KMS-11 (cell line): Measurements from ENCODE around the gene LONP2.
"Not testable (repeated sequence)": the region's sequence is repeated elsewhere in the genome, so short reads cannot be mapped to it uniquely, and the experiment has no call there.

Experiments used
- H2AFZ ChIP-seq: fragments of 200-600 bp; sonication (generic); 2 replicates; pipeline ENCODE4 v1.6.1; 2016; ENCODE audit warnings: antibody characterized with exemption, mixed run types, low read depth
- H3K27ac ChIP-seq: fragments of 200-600 bp; sonication (generic); 2 replicates; pipeline ENCODE4 v1.6.1; 2016; ENCODE audit warnings: mild to moderate bottlenecking, mixed run types
- H3K27me3 ChIP-seq: fragments of 200-600 bp; sonication (generic); 2 replicates; pipeline ENCODE4 v1.6.1; 2017; ENCODE audit warnings: mild to moderate bottlenecking, low read depth, mixed run types, moderate library complexity; ENCODE audit not compliant: insufficient read depth
- H3K36me3 ChIP-seq: fragments of 200-600 bp; sonication (generic); 2 replicates; pipeline ENCODE4 v1.6.1; 2017; ENCODE audit warnings: mild to moderate bottlenecking, mixed run types; ENCODE audit not compliant: insufficient read depth
- H3K4me1 ChIP-seq: fragments of 200-600 bp; sonication (generic); 2 replicates; pipeline ENCODE4 v1.6.1; 2016; ENCODE audit warnings: mild to moderate bottlenecking, low read depth, mixed run types; ENCODE audit not compliant: poor library complexity, severe bottlenecking
- H3K4me2 ChIP-seq: fragments of 200-600 bp; sonication (generic); 2 replicates; pipeline ENCODE4 v1.7.0; 2016; ENCODE audit warnings: mild to moderate bottlenecking, mixed run types
- H3K4me3 ChIP-seq: fragments of 200-600 bp; sonication (generic); IDR thresholded peaks from 2 replicates; pipeline ENCODE4 v1.6.1; 2017; ENCODE audit warnings: low read depth, low read length, mixed read lengths; ENCODE audit not compliant: insufficient read depth
- H3K79me2 ChIP-seq: fragments of 200-600 bp; sonication (generic); 2 replicates; pipeline ENCODE4 v1.6.1; 2016; ENCODE audit warnings: low read depth, mixed run types; ENCODE audit not compliant: insufficient read depth
- H3K9ac ChIP-seq: fragments of 200-600 bp; sonication (generic); 2 replicates; pipeline ENCODE4 v1.6.1; 2016; ENCODE audit warnings: mild to moderate bottlenecking, mixed run types
- H4K20me1 ChIP-seq: fragments of 200-600 bp; sonication (generic); 2 replicates; pipeline ENCODE4 v1.6.1; 2016; ENCODE audit warnings: mild to moderate bottlenecking, mixed run types; ENCODE audit not compliant: insufficient read depth
- TF ChIP-seq, protein P1 (sequence below): fragments of 200-600 bp; sonication (generic); conservative IDR thresholded peaks from 2 replicates; pipeline ENCODE4 v1.6.1; 2017; ENCODE audit warnings: low read depth, mild to moderate bottlenecking, antibody characterized with exemption, low read length, moderate library complexity, mixed read lengths

The LONP2 gene

DNA sequence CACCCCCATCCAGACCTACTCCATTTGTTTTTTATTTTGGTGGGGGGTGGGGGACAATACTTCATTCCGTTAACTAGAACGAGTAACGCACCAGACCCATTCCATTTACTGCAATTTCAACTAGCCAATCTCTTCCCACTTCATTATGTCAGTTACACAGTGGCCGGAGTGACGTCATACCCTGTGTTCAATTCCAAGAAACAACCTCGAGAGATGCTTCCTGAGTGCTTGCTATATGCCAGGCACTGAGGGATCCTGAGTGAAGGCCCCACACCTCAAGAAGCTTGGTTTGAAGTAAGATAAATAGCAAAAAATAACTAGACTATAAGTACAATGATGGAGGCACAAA lies 150.2 kb downstream of the LONP2 start:
- no peaks in the 10 kb centered on the region for H3K36me3 ChIP-seq
- no peaks in the 10 kb centered on the region for H3K4me1 ChIP-seq
- no peak overlapping the region for H3K4me2 ChIP-seq
- H3K27me3 ChIP-seq = no peaks in the 10 kb centered on the region
- H2AFZ ChIP-seq = no peak overlapping the region
- H4K20me1 ChIP-seq = no peaks in the 10 kb centered on the region
- no peak overlapping the region for H3K4me3 ChIP-seq
- no peaks in the 10 kb centered on the region for H3K79me2 ChIP-seq
- TF ChIP-seq, protein P1, sequence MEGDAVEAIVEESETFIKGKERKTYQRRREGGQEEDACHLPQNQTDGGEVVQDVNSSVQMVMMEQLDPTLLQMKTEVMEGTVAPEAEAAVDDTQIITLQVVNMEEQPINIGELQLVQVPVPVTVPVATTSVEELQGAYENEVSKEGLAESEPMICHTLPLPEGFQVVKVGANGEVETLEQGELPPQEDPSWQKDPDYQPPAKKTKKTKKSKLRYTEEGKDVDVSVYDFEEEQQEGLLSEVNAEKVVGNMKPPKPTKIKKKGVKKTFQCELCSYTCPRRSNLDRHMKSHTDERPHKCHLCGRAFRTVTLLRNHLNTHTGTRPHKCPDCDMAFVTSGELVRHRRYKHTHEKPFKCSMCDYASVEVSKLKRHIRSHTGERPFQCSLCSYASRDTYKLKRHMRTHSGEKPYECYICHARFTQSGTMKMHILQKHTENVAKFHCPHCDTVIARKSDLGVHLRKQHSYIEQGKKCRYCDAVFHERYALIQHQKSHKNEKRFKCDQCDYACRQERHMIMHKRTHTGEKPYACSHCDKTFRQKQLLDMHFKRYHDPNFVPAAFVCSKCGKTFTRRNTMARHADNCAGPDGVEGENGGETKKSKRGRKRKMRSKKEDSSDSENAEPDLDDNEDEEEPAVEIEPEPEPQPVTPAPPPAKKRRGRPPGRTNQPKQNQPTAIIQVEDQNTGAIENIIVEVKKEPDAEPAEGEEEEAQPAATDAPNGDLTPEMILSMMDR = no peak
- no peak overlapping the region for H3K9ac ChIP-seq
- H3K27ac ChIP-seq = no peak overlapping the region

DNA sequence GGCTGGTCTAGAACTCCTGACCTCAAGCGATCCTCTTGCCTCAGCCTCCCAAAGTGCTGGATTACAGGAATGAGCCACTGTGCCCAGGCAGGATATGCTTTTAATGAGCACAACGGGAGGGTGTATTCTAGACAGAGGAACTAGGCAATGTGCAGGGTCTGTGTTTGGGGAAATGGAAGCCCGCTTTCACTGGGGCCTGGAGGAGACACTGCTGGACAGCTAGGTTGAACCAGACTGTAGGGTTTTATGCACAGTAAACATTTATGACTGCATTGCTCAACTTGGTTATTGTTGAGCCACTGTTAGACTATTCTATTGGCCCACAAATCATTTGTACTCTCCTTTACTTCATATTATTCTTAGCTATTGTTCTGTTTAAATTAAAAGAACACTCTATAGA lies 151.3 kb downstream of the LONP2 start:
- H3K27me3 ChIP-seq = no peaks in the 10 kb centered on the region
- H3K9ac ChIP-seq = no peak overlapping the region
- TF ChIP-seq, protein P1 = no peak
- H3K36me3 ChIP-seq = no peaks in the 10 kb centered on the region
- no peak overlapping the region for H3K4me3 ChIP-seq
- no peaks in the 10 kb centered on the region for H3K79me2 ChIP-seq
- no peak overlapping the region for H2AFZ ChIP-seq
- H3K27ac ChIP-seq = no peak overlapping the region
- H3K4me2 ChIP-seq = no peak overlapping the region
- H3K4me1 ChIP-seq = no peaks in the 10 kb centered on the region
- no peaks in the 10 kb centered on the region for H4K20me1 ChIP-seq

DNA sequence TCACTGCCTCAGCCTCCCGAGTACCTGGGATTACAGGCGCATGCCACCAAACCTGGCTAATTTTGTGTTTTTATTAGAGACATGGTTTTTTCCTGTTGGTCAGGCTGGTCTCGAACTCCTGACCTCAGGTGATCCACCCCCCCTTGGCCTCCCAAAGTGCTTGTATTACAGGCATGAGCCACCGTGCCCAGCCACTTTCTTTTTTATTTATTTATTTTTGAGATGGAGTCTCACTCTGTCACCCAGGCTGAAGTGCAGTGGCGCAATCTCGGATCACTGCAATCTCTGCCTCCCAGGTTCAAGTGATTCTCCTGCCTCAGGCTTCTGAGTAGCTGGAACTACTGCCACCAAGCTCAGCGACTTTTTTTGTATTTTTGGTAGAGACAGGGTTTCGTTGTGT lies 158.4 kb downstream of the LONP2 start:
- not testable (repeated sequence) for H3K27ac ChIP-seq, H3K27me3 ChIP-seq, H3K4me1 ChIP-seq, H2AFZ ChIP-seq, H4K20me1 ChIP-seq, H3K36me3 ChIP-seq, H3K4me2 ChIP-seq, H3K4me3 ChIP-seq, H3K9ac ChIP-seq, H3K79me2 ChIP-seq

DNA sequence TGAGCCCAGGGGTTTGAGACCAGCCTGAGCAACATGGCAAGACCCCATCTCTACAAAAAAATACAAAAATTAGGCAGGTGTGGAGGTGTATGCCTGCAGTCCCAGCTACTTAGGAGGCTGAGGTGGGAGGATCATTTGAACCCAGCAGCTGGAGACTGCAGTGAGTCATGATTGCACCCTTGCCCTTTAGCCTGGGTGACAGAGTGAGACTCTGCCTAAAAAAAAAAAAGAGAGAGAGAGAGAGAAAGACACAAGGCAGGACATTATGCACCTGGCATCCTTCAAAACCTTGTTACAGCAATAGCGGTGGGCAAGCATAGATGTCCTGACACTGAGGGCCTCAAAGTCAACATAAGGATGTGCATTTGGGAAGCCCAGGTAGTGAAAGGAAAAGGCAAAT lies 161.1 kb downstream of the LONP2 start:
- H3K36me3 ChIP-seq = no peaks in the 10 kb centered on the region
- no peak overlapping the region for H3K27ac ChIP-seq
- H3K27me3 ChIP-seq = no peaks in the 10 kb centered on the region
- no peak overlapping the region for H3K4me2 ChIP-seq
- no peak overlapping the region for H2AFZ ChIP-seq
- H3K4me1 ChIP-seq = no peaks in the 10 kb centered on the region
- no peaks in the 10 kb centered on the region for H4K20me1 ChIP-seq
- H3K4me3 ChIP-seq = no peak overlapping the region
- H3K9ac ChIP-seq = no peak overlapping the region
- no peaks in the 10 kb centered on the region for H3K79me2 ChIP-seq
- TF ChIP-seq, protein P1 = no peak

DNA sequence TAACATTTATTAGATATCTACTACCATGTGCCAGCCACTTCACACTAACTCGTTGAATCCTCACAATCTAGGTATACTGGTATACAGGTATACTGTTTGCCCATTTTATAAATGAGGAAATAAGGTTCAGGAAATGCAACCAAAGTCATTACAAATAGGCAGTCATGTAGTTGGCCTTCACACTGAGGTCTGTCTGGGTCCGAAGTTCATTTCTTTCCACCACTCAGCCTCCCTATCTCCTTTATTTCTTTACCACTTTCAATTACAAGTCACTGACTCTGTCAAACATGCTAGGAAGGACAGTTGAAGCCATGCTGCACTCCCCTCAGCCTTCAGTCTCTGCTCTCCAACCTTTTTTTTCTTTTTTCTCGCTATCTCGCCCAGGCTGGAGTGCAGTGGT lies 161.8 kb downstream of the LONP2 start:
- no peak overlapping the region for H3K4me3 ChIP-seq
- no peaks in the 10 kb centered on the region for H3K4me1 ChIP-seq
- H3K79me2 ChIP-seq = no peaks in the 10 kb centered on the region
- no peak overlapping the region for H2AFZ ChIP-seq
- TF ChIP-seq, protein P1 = no peak
- H3K9ac ChIP-seq = no peak overlapping the region
- no peak overlapping the region for H3K27ac ChIP-seq
- no peaks in the 10 kb centered on the region for H3K36me3 ChIP-seq
- H3K27me3 ChIP-seq = no peaks in the 10 kb centered on the region
- no peak overlapping the region for H3K4me2 ChIP-seq
- H4K20me1 ChIP-seq = no peaks in the 10 kb centered on the region
